Stimulated activated CD8-positive, alpha-beta memory T cell treated with anti-CD3 and anti-CD28 coated beads, Interleukin-15, amount 100 ng/mL, for 1 hour (primary cell): Measurements from ENCODE around the gene FBN3.
"Not testable (repeated sequence)": the region's sequence is repeated elsewhere in the genome, so short reads cannot be mapped to it uniquely, and the experiment has no call there.

ENCODE experiments used
- DNase-seq: peaks from one replicate; pipeline ENCODE4 v3.0.0-alpha.2; 2020; ENCODE audit warnings: low read depth

The FBN3 gene

DNA sequence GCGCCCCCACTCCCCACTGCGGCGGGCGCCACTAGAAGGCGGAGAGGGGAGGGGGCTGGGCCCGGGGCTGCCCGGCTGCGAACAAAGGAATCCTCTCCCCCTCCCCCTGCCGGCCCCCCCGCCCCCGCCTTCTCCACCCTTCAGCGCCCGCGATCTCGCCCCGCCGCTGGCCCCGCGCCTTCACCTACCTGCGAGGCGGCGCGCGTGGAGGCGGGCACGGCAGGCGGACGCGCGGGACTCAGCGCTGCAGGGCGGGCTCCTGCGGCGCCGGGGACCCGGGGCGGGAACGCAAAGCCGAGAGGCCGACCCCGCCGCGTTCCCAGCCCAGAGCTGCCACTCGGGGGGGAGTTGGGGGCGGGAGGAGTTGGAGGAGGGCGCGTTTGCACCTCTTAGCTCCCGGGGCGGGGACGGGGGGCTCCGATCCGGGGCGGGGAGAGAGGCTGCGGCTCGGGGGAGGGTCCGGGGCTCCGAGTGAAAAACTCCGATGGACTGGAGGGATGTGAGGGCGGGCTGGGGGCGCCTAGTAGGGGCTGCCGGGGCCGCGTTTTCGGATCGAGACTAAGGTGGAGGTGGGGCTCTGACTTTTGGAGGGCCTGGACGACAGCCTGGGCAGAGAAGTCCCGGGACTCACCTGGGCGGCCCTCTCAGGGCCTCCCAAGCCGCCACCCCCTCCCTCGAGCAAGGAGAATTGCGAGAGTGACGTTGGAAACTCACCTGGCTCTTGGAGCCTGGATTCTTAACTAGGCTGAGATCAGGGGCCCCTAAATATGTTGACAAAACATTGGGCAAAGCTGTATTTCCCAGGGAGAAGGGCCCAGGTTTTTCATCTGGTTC lies at the start of gene FBN3:
Gene FBN3, minus strand, starts transcription at position 332 of the 834 bp plus-strand sequence. CDS start 2,112 bp downstream, outside the sequence.
- no peak for DNase-seq

DNA sequence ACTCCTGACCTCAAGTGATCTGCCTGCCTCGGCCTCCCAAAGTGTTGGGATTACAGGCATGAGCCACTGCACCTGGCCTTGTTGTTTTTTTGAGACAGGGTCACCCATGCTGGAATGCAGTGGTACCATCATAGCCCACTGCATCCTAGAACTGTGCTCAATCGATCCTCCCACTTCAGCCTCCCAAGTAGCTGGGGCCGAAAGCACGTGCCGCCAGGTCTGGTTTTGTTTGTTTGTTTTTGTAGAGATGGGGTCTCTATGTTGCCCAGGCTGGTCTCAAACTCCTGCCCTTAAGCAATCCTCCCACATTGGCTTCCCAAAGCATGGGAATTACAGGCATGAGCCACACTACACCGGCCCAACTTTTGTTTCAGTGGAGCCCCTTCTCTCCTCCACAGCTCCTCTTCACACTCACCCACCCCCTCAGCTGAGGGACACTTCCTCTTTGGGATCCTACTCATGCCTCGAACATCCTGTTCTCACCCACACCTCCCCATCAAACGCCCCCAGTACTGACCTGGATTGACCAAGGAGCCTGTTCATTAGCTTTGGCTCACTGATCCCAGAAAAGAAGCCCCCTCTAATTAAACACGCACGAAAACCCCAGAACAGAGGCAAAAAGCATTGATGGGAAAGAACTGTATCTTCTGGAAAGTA lies 47.0 kb upstream of the FBN3 start:
- no peak for DNase-seq

DNA sequence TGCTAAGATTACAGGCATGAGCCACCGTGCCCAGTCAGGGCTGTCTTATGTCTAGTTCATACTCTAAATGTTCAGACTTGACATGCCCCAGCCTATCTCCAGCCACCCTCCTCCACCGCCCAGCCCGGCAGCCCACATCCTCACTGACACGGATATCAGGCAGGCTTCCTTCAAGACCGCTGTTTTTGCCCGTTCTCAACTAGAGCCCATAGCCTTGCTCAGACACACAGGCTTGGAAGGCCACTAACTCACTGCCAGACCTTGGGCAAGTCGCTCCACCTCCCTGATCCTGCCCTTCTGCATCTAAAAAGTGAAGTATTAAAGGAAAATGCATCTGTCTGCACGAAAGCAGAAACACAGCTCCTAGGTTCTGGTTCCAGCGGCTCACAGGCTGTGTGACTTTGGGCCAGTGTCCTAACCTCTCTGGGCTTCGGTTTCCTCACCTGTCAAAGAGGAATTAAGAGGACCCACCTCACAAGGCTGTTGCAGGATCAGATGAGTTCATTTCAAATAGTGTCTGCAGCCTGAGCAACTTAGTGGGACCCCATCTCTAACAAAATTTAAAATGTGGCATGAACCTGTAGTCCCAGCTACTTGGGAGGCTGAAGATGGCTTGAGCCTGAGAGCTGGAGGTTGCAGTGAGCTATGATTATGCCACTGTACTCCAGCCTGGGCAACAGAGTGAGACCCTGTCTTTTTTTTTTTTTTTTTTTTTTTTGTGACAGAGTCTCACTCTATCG lies 45.3 kb upstream of the FBN3 start:
- no peak for DNase-seq

DNA sequence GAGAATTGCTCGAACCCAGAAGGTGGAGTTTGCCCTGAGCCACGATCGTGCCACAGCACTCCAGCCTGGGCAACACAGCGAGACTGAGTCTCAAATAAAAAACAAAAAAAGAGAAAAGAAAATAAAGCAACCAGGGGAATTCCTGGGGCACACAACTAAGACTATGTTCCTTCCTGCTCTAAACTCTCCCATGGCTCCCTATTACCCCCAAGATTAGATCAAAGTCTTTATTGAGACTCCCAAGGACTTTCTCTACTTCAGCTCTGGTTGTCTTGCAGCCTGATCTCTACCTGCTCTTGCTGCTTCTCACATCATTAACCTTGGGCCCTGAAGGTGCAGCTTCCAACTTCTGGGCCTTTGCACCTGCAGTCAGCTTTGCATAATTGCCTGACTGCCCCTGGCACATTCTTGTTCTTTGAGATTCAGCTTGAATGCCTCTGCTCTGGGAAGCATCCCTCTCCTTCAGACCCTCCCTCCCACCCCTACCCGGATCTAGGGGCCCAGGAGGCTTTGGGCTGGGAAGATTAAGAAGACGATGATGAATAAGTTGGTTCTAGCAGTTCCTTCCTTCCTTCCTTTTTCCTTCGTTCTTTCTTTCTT lies 42.9 kb upstream of the FBN3 start:
- DNase-seq = no peak

DNA sequence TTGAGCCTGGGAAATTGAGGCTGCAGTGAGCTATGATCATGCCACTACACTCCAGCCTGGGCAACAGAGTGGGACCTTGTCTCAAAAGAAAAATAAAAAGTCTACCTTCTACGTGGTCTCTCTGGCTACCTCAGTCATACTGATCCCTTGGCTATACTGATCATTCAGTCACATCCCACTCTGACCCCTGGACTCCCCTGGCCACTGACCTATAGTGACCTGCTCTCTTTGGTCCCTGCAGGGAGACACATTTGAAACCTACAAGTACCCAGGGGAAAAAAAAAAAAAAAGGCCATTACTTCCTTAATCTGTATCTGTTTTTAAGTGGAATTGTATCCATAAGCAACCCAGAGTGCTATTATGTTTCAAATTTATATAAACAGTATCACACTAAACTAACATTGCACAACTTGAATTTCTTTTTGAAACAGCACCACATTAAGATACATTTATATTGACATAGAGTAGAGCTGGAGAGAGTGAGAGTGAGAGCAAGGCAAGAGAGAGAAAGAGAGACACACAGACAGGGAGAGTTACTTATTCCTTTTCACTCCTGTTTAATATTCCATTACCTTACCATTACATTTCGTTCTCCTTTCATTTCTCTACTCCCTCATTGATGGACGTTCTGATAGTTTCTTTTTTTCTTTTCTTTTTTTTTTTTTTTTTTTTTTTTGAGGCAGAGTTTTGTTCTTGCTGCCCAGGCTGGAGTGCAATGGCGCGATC lies 36.1 kb upstream of the FBN3 start:
- no peak for DNase-seq

DNA sequence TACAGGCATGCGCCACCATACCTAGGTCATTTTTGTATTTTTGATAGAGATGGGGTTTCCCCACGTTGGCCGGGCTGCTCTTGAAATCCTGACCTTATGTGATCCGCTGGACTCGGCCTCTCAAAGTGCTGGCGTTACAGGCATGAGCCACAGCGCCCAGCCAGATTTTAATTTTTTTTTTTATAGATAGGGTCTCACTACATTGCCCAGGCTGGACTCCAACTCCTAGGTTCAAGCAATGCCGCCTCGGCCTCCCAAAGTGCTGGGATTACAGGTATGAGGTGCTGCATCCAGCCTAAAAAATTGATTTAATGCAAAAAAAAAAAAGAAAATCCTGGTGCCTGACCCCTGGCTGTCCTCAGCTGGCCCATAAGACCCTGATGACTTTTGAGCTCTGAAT lies 34.9 kb upstream of the FBN3 start:
- DNase-seq = no peak

DNA sequence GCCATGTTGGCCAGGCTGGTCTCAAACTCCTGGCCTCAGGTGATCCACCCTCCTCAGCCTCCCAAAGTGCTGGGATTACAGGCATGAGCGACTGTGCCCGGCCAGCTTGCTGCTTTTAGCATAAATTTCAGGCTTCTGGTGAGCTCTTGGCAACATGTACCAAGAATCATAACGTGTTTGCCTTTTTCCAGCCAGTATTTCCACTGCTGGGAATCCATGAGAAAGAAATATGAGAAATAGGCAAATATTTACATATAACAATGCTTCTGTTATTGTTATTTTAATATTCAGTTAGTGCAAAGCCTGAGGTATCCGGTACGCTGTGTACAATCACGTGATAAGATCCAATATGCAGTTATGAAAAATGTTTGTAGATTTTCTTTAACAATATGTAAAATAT lies 30.6 kb upstream of the FBN3 start:
- DNase-seq = no peak

DNA sequence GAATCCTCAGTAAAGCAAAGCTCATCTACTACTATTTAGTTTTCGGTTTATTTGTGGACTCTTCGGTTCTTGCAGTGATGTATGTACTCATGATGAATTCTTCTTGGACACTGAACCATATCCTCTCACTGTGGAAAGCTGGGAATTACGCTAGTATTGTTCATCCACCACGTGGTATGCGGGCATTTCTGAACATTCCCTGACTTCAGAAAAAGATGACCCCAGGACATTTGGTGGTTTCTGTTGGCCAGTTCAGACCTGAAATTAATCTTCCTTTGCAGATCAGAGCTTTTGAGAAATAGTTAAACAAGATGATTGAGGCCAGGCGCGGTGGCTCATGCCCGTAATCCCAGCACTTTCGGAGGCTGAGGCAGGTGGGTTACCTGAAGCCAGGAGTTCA lies 25.3 kb upstream of the FBN3 start:
- no peak for DNase-seq

DNA sequence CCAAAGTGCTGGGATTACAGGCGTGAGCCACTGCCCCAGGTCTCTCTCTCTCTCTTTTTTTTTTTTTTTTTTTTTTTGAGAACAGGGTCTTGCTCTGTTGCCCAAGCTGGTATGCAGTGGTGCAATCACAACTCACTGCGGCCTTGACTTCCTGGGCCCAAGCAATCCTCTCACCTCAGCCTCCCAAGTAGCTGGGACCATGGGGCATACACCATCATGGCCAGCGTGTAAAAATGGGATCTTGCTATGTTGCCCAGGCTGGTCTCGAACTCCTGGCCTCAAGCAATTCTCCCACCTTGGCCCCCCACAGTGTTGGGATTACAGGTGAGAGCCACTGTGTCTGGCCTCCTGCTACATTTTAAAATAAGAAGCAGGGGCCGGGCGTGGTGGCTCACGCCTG lies 19.1 kb upstream of the FBN3 start:
- no peak for DNase-seq

DNA sequence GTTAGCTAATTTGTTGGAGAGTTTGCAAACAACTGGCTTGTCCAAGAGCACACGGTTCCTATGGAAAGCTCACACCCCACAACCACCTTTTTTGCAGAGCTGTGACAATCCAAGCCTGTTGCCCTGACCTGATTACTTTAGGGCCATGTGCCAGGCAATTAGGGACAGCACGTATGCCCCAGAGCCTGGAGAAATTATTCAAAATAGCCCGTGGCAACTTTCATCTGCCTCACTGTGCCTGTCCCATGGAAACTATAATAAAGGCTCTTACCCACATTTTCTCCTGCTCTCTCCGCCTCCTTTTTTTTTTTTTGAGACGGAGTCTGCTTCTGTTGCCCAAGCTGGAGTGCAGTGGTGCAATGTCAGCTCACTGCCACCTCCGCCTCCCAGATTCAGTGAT lies 18.6 kb upstream of the FBN3 start:
- DNase-seq = no peak

DNA sequence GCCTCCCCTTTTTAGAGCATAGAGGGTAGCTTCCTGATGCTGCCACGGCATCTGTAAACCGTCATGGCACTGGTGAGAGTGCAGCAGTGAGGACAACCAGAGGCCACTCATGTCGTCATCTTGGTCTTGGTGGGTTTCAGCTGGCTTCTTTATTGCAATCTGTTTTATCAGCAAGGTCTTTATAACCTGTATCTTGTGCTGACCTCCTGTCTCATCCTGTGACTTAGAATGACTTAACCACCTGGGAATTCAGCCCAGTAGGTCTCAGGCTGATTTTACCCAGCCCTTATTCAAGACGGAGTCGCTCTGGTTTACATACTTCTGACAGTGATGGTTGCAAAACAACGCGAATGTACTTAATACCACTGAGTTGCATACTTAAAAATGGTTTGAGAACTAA lies 14.4 kb upstream of the FBN3 start:
- DNase-seq = no peak

DNA sequence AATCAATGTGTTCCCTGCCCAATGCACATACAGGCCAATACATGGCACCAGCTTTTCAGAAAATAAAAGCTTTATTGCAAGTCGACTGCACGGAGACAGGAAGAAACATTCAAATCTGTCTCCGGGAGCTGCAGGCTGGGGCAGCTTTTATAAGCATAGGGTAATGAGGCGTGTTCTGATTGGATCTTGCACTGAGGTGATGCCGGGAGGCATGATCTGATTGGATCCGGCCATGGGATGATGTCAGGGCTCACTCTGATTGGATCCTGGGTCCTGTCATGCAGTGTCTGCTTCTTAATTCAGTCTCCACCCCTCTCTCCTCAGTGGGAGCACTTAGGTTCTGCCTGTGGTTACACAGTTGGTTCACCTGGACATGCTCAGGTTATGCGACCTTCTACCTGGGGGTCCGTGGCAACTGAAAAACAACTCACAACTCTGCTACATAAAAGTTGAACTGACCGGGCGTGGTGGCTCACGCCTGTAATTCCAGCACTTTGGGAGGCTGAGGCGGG lies 11.8 kb upstream of the FBN3 start:
- DNase-seq = no peak

DNA sequence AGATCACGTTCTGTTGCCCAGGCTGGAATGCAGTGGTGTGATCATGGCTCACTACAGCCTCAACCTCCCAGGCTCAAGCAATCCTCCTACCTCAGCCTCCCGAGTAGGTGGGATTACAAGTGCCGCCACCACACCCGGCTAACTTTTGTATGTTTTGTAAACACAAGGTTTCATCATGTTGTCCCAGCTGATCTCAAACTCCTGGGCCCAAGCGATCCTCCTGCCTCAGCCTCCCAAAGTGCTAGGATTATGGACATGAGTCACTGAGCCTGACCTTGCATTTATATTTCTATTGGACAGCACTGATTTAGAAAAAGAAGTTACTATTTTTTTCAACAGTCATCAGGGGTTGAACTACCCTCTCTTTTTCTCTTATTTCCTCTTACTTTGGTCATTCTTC lies 9.9 kb upstream of the FBN3 start:
- DNase-seq = not testable (repeated sequence)

DNA sequence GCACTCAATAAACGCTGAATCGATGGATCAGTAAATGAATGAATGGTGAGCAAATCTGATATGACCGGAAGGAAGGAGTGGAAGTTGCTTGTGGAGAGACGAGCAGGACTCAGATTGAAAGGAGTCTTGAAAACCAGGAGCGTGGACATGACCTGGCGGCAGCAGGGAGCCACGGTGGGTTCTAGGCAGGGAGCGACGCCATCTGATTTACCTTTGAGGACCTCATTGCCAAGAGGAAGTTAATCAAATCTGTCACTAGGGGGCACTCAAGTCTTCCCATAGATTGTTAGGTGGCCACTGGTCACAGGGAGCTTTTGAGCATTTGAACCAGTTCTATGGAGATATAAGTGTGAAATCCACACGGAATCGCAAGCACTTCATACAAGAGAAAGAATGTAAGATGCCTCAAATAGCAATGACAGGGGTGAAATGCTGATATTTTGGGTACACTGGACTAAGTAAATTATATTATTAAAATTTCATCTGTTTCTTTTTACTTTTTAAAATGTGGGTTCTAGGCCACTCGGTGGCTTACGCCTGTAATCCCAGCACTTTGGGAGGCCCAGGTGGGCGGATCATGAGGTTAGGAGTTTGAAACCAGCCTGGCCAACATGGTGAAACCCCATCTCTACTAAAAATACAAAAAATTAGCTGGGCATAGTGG lies 9.2 kb upstream of the FBN3 start:
- peak; percentile 10 for DNase-seq

DNA sequence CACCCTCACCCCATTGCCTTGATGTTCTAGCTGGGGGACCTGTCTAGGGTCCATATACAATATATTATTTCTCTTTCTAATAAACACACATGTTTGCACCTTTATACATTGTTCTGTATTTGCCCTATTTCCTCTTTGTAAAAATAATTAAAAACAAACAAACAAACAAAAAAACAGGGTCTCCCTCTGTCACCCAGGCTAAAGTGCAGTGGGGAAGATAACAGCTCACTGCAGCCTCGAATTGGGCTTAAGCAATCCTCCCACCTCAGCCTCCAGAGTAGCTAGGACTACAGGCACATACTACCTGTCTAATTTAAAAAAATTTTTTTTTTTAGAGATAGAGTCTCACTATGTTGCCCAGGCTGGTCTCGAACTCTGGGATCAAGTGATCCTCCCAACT lies 5.9 kb upstream of the FBN3 start:
- DNase-seq = no peak

DNA sequence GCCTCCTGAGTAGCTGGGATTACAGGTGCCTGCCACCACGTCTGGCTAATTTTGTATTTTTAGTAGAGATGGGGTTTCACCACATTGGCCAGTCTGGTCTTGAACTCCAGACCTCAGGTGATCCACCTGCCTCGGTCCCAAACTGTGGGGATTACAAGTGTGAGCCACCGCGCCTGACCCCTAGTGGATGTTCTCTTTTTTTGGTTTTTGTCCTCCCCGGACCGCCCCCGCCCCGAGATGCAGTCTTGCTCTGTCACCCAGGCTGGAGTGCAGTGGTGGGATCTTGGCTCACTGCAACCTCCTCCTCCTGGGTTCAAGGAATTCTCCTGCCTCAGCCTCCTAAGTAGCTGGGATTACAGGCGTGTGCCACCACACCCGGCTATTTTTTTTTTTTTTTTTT lies 4.6 kb upstream of the FBN3 start:
- not testable (repeated sequence) for DNase-seq

DNA sequence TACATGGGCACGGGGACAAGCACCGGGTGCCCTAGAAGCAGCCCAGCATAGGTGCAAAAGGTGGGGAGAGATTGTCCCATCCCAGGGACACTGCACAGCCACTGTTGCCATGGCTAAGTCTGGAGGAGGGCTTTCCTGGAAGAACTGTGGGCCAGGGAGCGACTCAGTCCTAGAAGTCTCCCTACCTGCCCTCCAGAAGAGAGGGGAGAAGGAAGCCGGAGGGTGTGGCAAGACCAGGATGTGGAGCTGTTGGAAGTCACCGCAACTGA lies 2.3 kb upstream of the FBN3 start:
- DNase-seq = no peak

DNA sequence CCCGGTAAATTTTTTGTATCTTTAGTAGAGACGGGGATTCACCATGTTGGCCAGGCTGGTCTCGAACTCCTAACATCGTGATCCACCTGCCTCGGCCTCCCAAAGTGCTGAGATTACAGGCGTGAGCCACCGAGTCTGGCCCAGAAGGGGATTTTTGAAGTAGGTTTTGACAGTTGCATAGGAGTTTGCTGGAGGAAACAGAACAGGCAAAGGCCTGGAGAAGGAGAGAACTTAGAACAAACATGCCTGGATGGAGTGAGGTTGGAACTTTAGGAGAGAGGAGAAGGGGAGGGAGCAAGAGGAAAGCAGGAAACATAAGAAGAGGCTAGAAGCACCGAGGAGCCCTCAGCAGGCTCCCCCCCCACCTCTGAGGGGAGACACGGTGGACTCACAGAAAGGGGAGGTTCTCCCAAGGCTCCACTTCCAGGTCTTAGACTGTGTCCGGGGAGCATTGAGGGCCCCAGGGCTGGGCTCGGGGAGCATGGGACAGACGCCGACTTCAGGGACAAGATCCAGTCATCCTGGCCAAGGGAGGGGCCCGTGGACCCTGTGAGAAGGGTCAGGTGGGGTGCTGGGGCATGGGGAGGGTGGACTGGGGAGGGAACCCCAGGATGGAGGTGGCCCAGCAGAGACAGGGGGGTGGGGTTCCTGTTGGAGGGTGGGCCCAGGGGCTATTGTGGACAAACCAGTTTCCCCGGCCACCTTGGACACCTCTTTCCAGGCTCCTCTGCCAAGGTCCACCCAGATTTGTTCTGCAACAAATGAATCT lies 1.8 kb upstream of the FBN3 start:
- no peak for DNase-seq

DNA sequence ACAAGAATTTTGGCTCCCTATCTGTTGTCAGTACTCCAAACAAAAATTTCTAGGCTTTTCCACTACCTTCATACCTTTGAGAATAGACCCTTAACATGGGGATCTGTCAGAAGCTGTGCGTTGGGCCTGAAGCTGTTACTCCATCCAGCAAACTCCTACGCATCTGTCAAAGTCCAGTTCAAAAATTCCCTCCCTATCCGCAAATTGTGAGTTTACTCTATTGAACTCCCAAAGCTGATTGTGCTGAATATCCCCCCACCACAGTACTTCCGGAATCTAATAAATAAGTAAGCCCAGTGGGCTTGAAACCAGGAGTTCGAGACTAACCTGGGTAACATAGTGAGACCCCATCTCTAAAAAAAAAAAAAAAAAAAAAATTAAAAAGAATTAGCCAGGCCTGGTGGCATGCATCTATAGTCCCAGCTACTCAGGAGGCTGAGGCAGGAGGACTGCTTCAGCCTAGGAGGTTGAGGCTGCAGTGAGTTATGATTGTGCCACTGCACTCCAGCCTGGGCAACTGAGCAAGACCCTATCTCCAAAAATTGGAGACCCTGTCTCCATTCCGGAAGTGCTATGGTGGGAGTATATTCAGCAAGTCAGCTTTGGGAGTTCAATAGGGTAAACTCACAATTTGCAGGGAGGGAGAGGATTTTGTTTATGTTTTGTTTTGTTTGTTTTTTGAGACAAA lies 930 bp upstream of the FBN3 start:
- DNase-seq = no peak
